Psoas muscle (tissue), 8 donors: ENCODE measurements around the gene SPRED2. TPM values are rescaled to one million over a fixed set of nuclear protein-coding genes. Genes with fewer than 3 reads are reported as not detected.
A peak's percentile ranks its signal among the peaks of the same experiment; 100 is the strongest.

Experiments used
- ATAC-seq, 4 donors: fragments of 200-7000 bp; cut with Tn5 transposase; one replicate each; pipeline ENCODE4 v1.9.1; 2020; ENCODE audit warnings: moderate library complexity in 3 of 4, mild to moderate bottlenecking in 2 of 4
- DNase-seq, 2 donors: peaks; one replicate each; pipeline ENCODE4 v3.0.0-alpha.2; 2020
- H3K27ac ChIP-seq: fragments of 200-600 bp; one replicate; pipeline ENCODE4 v1.8.0; 2022
- H3K27me3 ChIP-seq, 3 donors: fragments of 200-600 bp in 1 of 3; one replicate each; pipeline versions ENCODE4 v1.6.1 to v1.8.0; 2013 to 2022; ENCODE audit warnings: low read length in 2 of 3, mild to moderate bottlenecking in 2 of 3, moderate library complexity in 1 of 3; ENCODE audit not compliant: insufficient read depth in 3 of 3
- H3K36me3 ChIP-seq, 2 donors: fragments of 200-600 bp in 1 of 2; one replicate each; pipeline versions ENCODE4 v1.6.1 to v1.8.0; 2013 to 2022; ENCODE audit warnings: low read depth in 1 of 2, mild to moderate bottlenecking in 1 of 2, moderate library complexity in 1 of 2; ENCODE audit not compliant: insufficient read depth in 1 of 2
- H3K4me1 ChIP-seq: fragments of 200-600 bp; one replicate; pipeline ENCODE4 v1.8.0; 2022
- H3K4me3 ChIP-seq: fragments of 200-600 bp; one replicate; pipeline ENCODE4 v1.8.0; 2022; ENCODE audit warnings: mild to moderate bottlenecking
- H3K9me3 ChIP-seq: fragments of 200-600 bp; one replicate; pipeline ENCODE4 v1.8.0; 2022
- CTCF ChIP-seq: fragments of 200-600 bp; IDR thresholded peaks from one replicate; pipeline ENCODE4 v1.8.0; 2022; ENCODE audit warnings: antibody characterized with exemption
- WGBS, 3 donors: extraction: QIAGEN DNeasy Blood & Tissue Kit; methylation state at CpG; one replicate each; pipeline versions ENCODE4 v1.1.6 to v1.1.7; 2013; 5-methylcytosine and 5-hydroxymethylcytosine counted together
- intact Hi-C, 2 donors: fragments of 100-400 bp; cut with DNase I; formaldehyde crosslinking; loops; one replicate each; pipeline versions ENCODE4 v1.11.0 to v1.14.2; 2022
- polyA plus RNA-seq, 3 donors: library from polyadenylated mRNA; stranded (reverse); fragments of 200-250 nt; gene quantifications; one replicate each; pipeline ENCODE4 v1.2.3, GENCODE V29; 2013
- total RNA-seq, 4 donors: library from RNA; stranded (reverse); fragmentation: NEBNext Ultra II Directional in 2 of 4; extraction: Animal tissue kit (Norgen Biotek cat#: 25700) in 2 of 4; gene quantifications; one replicate each; pipeline versions ENCODE4 v1.2.1 to v1.2.4, GENCODE V29; 2021 to 2023
- donor health status: healthy with polysubstance abuse.
- donor health status: DM: no; HTN: no; CAD: no; lungs with moderate emphysema.
- donor health status: Bipolar disorder and iron deficiency.
- donor health status: healthy.
- donor health status: DM: yes; HTN: yes; CAD: no.
- donor health status: DM: no; HTN: no; CAD: no.
- donor health status: DM: no; HTN: no; CAD: no.
- donor health status: DM: yes; HTN: yes; CAD: no.

Gene SPRED2
- total and polyA plus RNA-seq, 7 donors: 3.8 to 16.9 (median 8.5) TPM

GRCh38 chr2:65316072-65316471 lies 116.3 kb downstream of the SPRED2 start:
- no peaks in the 10 kb centered on the region for H3K27me3 ChIP-seq
- intact Hi-C loops: no loop called here
- ATAC-seq (peak; percentile 30 to 69 (median 54)), DNase-seq (peak; percentile 76 to 80)
- H3K4me1 ChIP-seq: no peaks in the 10 kb centered on the region
- no peak for TF ChIP-seq CTCF
- WGBS, 3 donors: 56 to 68% (median 66%) methylated on average over 6 of the region's 6 CpGs
- no peaks in the 10 kb centered on the region for H3K9me3 ChIP-seq
- H3K27ac ChIP-seq: no peak overlapping the region
- H3K4me3 ChIP-seq: no peak overlapping the region
- peaks cover 3 to 21% of the 10 kb centered on the region in 2 donors for H3K36me3 ChIP-seq

GRCh38 chr2:65314801-65315441 lies 117.5 kb downstream of the SPRED2 start:
- H3K27ac ChIP-seq: no peak overlapping the region
- no peak for ATAC-seq
- H3K36me3 ChIP-seq: peaks cover 3 to 21% of the 10 kb centered on the region in 2 donors
- intact Hi-C loops: loop anchor here in 1 of 2 donors (5.0 kb wide), 2 partner anchors 37 to 117 kb away; partner anchors contain the start of gene SPRED2
- H3K27me3 ChIP-seq: no peaks in the 10 kb centered on the region
- no peak for DNase-seq
- H3K9me3 ChIP-seq: no peaks in the 10 kb centered on the region
- TF ChIP-seq CTCF: no peak
- H3K4me1 ChIP-seq: no peaks in the 10 kb centered on the region
- H3K4me3 ChIP-seq: no peak overlapping the region
- WGBS, 3 donors: 87 to 92% (median 91%) methylated on average over 8 of the region's 8 CpGs

GRCh38 chr2:65313954-65314256 lies 118.5 kb downstream of the SPRED2 start:
- H3K36me3 ChIP-seq: peaks cover 3 to 21% of the 10 kb centered on the region in 2 donors
- TF ChIP-seq CTCF: no peak

GRCh38 chr2:65313126-65313953 lies 119.1 kb downstream of the SPRED2 start:
- Histone ChIP-seq H3K27ac (no peak overlapping the region), H3K4me3 (no peak overlapping the region), H3K4me1 (no peaks in the 10 kb centered on the region), H3K36me3 (peaks cover 3 to 21% of the 10 kb centered on the region in 2 donors), H3K27me3 (no peaks in the 10 kb centered on the region), H3K9me3 (no peaks in the 10 kb centered on the region)
- intact Hi-C loops: loop anchor here in 1 of 2 donors (5.0 kb wide), 2 partner anchors 39 to 119 kb away; partner anchors contain the start of gene SPRED2
- TF ChIP-seq CTCF: no peak
- ATAC-seq (no peak), DNase-seq (no peak)
- 93% methylated on average over 50 to 52 of the region's 52 CpGs for WGBS, 3 donors

More at GRCh38 chr2:65313954-65314256, 118.5 kb downstream of the SPRED2 start:
- ATAC-seq: no peak
- Histone ChIP-seq H3K27ac (no peak overlapping the region), H3K27me3 (no peaks in the 10 kb centered on the region), H3K4me3 (no peak overlapping the region), H3K9me3 (no peaks in the 10 kb centered on the region), H3K4me1 (no peaks in the 10 kb centered on the region)
- WGBS, 3 donors: 97 to 98% (median 97%) methylated on average over 24 of the region's 24 CpGs
- intact Hi-C loops: loop anchor here in 1 of 2 donors (5.0 kb wide), 2 partner anchors 38 to 118 kb away; partner anchors contain the start of gene SPRED2
- no peak for DNase-seq
